Esophagus squamous epithelium (tissue), 5 donors: ENCODE data around the gene ATP23. TPM values are rescaled to one million over a fixed set of nuclear protein-coding genes. Genes with fewer than 3 reads are reported as not detected.

Source experiments
- DNase-seq: peaks from one replicate; lab custom pipeline; 2025; lab: John Stamatoyannopoulos, UW
- H3K27ac ChIP-seq, 4 donors: fragments of 200-600 bp; sonication (generic); one replicate each; pipeline ENCODE4 v1.5.1; 2016 to 2019; ENCODE audit warnings: mild to moderate bottlenecking in 1 of 4
- H3K27me3 ChIP-seq, 4 donors: fragments of 200-600 bp; sonication (generic); 1 replicate in 3 of 4; 2 replicates in 1 of 4; pipeline versions ENCODE4 v1.5.1 to v1.6.0; 2017 to 2021; ENCODE audit warnings: antibody characterized with exemption in 1 of 4
- H3K36me3 ChIP-seq, 3 donors: fragments of 200-600 bp; sonication (generic); one replicate each; pipeline ENCODE4 v1.5.1; 2016 to 2019
- H3K4me1 ChIP-seq, 3 donors: fragments of 200-600 bp; sonication (generic); one replicate each; pipeline ENCODE4 v1.5.1; 2017 to 2019
- H3K4me3 ChIP-seq, 4 donors: fragments of 200-600 bp; sonication (generic); 1 replicate in 3 of 4; 2 replicates in 1 of 4; pipeline ENCODE4 v1.5.1; 2016 to 2019; ENCODE audit warnings: mild to moderate bottlenecking in 2 of 4, moderate library complexity in 1 of 4
- H3K9me3 ChIP-seq, 3 donors: fragments of 200-600 bp; sonication (generic); one replicate each; pipeline ENCODE4 v1.5.1; 2016 to 2019
- CTCF ChIP-seq, 6 experiments: fragments of 450-650 bp in 4 of 6; fragments of 200-600 bp in 2 of 6; sonication (generic) in 2 of 6; IDR thresholded peaks; one replicate each; pipeline ENCODE4 v1.5.1; 2016 to 2019; ENCODE audit warnings: antibody characterized with exemption in 6 of 6, mild to moderate bottlenecking in 4 of 6, moderate library complexity in 4 of 6
- POLR2A ChIP-seq, 4 donors: fragments of 450-650 bp; IDR thresholded peaks; one replicate each; pipeline ENCODE4 v1.6.1; 2017; ENCODE audit warnings: antibody characterized with exemption in 4 of 4, mild to moderate bottlenecking in 4 of 4, moderate library complexity in 3 of 4
- WGBS, 2 donors: methylation state at CpG; one replicate each; pipeline ENCODE4 v1.1.5; 2018; 5-methylcytosine and 5-hydroxymethylcytosine counted together
- intact Hi-C: fragments of 100-400 bp; cut with DNase I; formaldehyde crosslinking; loops from one replicate; pipeline ENCODE4 v1.15.0; 2022
- total RNA-seq, 4 donors: library from RNA; depleted of rRNA; stranded (reverse); fragments of >200 nt; gene quantifications; one replicate each; pipeline ENCODE4 v1.1.0, GENCODE V29; 2016
- donor health status: DM: yes; HTN: yes; CAD: no.

The ATP23 gene
- total RNA-seq, 4 donors from 2014 or later: 2.0 to 17.9 (median 8.6) TPM

- WGBS, 2 donors: 82 to 87% methylated on average over 8 of the region's 8 CpGs
- TF ChIP-seq POLR2A (IDR thresholded peaks at IDR 0.05) (no peak), CTCF (IDR thresholded peaks at IDR 0.05) (no peak)
- Histone ChIP-seq H3K4me3 (no peak overlapping the region), H3K9me3 (peaks cover 0 to 33% (median 8%) of the 10 kb centered on the region in 3 donors), H3K27me3 (no peaks in the 10 kb centered on the region), H3K4me1 (no peaks in the 10 kb centered on the region), H3K27ac (no peak overlapping the region), H3K36me3 (no peaks in the 10 kb centered on the region)
- no peak for DNase-seq
- intact Hi-C loops: no loop called here
Observed at GRCh38 chr12:57965766-57966165, 24.4 kb downstream of the ATP23 start.

GRCh38 chr12:57966536-57966935 lies 25.2 kb downstream of the ATP23 start:
- Histone ChIP-seq H3K4me3 (no peak overlapping the region), H3K27ac (no peak overlapping the region), H3K27me3 (no peaks in the 10 kb centered on the region), H3K4me1 (no peaks in the 10 kb centered on the region), H3K36me3 (no peaks in the 10 kb centered on the region), H3K9me3 (peaks cover 0 to 25% (median under 1%) of the 10 kb centered on the region in 3 donors)
- no peak for TF ChIP-seq POLR2A (IDR thresholded peaks at IDR 0.05)
- intact Hi-C loops: no loop called here
- DNase-seq: no peak

GRCh38 chr12:57983146-57983857 lies 41.9 kb downstream of the ATP23 start:
- no peak overlapping the region for H3K4me3 ChIP-seq
- H3K27ac ChIP-seq: no peak overlapping the region
- DNase-seq: no peak
- intact Hi-C loops: loop anchor here (10.0 kb wide), 2 partner anchors 551 to 1171 kb away; no protein-coding TSS in a partner anchor
- H3K27me3 ChIP-seq: no peaks in the 10 kb centered on the region
- peak; percentile 29 to 79 (median 64) for TF ChIP-seq CTCF (IDR thresholded peaks at IDR 0.05)
- TF ChIP-seq POLR2A (IDR thresholded peaks at IDR 0.05): no peak
- 28 to 42% methylated on average over 6 of the region's 6 CpGs for WGBS, 2 donors
- H3K9me3 ChIP-seq: no peaks in the 10 kb centered on the region
- no peaks in the 10 kb centered on the region for H3K36me3 ChIP-seq
- H3K4me1 ChIP-seq: peaks cover 0 to 13% (median 5%) of the 10 kb centered on the region in 3 donors

GRCh38 chr12:57983858-57984505 lies 42.6 kb downstream of the ATP23 start:
- Histone ChIP-seq H3K4me1 (peaks cover 0 to 13% (median 5%) of the 10 kb centered on the region in 3 donors), H3K27ac (no peak overlapping the region), H3K9me3 (no peaks in the 10 kb centered on the region), H3K27me3 (no peaks in the 10 kb centered on the region), H3K36me3 (no peaks in the 10 kb centered on the region), H3K4me3 (no peak overlapping the region)
- 85 to 93% methylated on average over 6 of the region's 6 CpGs for WGBS, 2 donors
- TF ChIP-seq POLR2A (IDR thresholded peaks at IDR 0.05): no peak
- no peak for TF ChIP-seq CTCF (IDR thresholded peaks at IDR 0.05)
- intact Hi-C loops: loop anchor here (10.0 kb wide), 2 partner anchors 551 to 1171 kb away; no protein-coding TSS in a partner anchor
- no peak for DNase-seq

GRCh38 chr12:57984629-57985151 lies 43.3 kb downstream of the ATP23 start:
- Histone ChIP-seq H3K4me1 (peaks cover 0 to 13% (median 5%) of the 10 kb centered on the region in 3 donors), H3K9me3 (no peaks in the 10 kb centered on the region), H3K4me3 (no peak overlapping the region), H3K27ac (no peak overlapping the region), H3K27me3 (no peaks in the 10 kb centered on the region), H3K36me3 (no peaks in the 10 kb centered on the region)
- no peak for DNase-seq
- intact Hi-C loops: loop anchor here (10.0 kb wide), 2 partner anchors 550 to 1170 kb away; no protein-coding TSS in a partner anchor
- TF ChIP-seq POLR2A (IDR thresholded peaks at IDR 0.05): no peak
- TF ChIP-seq CTCF (IDR thresholded peaks at IDR 0.05): no peak
- 87 to 96% methylated on average over 14 to 16 of the region's 16 CpGs for WGBS, 2 donors
